HG03280 (cell line): ENCODE measurements around the gene SGCA.

Experiments used
- ATAC-seq: cut with Tn5 transposase; IDR thresholded peaks from one replicate; pipeline ENCODE4 v1.9.1; 2021; ENCODE audit warnings: mild to moderate bottlenecking, moderate library complexity; ENCODE audit not compliant: unreplicated experiment

Gene SGCA

DNA sequence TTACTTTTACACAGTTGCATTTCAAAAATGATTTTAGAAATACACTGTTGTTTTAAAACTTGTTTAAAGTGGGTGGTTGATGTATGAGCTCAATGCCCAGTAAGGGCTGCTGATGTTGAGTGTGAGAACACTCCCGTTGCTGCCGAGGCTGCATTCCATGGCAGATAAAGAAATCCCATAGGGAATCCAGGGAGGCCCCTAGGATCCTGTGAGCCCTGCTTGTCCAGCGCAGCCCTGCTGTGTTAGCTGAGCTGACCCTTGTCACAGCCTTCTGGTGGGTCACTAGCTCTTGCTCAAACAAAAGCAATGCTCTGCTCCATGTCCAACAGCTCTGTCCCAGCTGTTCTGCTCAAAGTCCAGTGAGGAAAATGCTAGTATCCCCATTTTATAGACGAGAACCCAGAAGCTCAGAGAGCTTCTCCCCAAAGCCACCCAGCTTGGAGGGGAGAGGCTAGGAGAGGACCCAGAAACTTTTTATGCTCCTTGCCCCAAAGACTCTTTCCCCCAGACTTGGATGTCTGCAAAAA, 54.2 kb downstream of the SGCA start:
- ATAC-seq = no peak

- ATAC-seq = no peak
Observed at GRCh38 chr17:50220811-50221210, 55.0 kb downstream of the SGCA start.

DNA sequence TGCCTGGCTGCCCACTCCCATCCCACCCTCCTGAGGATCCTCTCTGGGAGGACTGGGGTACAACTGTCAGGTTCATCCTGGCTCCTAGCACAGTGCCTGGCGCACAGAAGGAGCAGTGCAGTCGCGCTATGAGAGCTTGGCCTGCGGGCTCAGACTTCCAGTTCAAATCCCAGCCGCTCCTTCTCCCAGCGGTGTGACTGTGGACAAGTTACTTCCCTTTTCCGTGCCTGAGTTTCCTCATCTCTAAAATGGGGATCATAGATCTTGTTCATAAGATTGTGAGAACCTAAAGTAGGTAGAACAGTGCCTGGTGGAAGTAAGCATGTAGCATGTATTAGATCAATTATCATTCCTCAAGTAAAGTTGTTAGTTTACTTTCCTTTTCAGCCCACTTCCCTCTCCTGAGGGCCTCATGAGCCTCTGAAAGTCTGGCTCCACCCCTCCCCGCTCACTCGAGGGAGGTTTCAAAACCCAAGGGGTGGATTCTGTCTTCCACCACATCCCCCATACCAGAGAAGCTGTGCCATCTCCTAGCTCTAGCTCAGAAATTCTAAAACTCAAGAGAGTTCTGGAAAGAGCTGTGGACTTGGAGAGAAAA, 55.6 kb downstream of the SGCA start:
- ATAC-seq = no peak

GRCh38 chr17:50221864-50222545, 56.2 kb downstream of the SGCA start:
- ATAC-seq = no peak

DNA sequence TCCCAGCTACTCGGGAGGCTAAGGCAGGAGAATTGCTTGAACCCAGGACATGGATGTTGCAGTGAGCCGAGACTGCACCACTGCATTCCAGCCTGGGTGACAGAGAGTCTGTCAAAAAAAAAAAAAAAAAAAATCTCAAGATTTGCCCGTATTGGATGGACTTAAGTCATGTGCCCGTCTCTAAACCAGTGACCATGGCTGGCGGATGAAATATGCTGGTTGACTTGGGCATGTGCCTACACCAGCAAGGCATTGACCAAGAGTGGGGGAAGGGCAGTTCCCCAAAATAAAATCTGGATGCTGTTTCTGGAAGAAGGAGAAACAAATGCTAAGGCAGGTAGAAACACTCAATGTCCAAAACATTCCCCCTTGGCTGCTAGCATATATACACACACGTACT, 57.1 kb downstream of the SGCA start:
- ATAC-seq = no peak
